ENCODE measurements around the gene RAP1A. TPM values are rescaled to one million over a fixed set of nuclear protein-coding genes. Genes with fewer than 3 reads are reported as not detected.

The RAP1A gene
- total RNA-seq, 2 experiments from 2014 or later, result 132 to 133 TPM

DNA sequence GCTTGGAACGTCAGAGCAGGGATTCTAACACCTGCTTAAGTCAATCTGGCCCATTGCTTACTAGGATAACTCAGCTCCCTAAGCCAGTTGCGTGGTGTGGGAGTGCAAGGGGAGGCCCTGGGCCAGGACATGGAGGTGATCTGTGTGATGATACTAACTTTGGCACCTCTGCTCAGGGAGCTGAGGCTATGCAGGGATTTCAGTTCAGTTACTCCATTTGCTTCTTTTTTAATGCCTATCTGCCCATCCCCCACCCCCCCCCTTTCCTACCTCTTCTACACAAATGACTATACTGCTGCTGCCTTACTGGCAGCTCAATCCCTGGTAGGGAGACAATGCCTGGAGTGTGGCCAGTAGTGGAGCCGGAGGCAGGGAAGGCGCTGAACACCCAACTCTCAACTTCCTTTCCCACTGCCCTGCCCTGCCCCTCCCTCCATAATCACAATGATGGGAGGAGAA lies 100.1 kb downstream of the RAP1A start:
- Mint-ChIP-seq H3K9me3 (ENCODE audit: insufficient read depth) (no peaks in the 10 kb centered on the region), H3K36me3 (ENCODE audit: low read depth) (peaks cover 10% of the 10 kb centered on the region), H3K4me3 (no peak overlapping the region), H3K27ac (no peak overlapping the region), H3K4me1 (ENCODE audit: low read depth) (peaks cover 1% of the 10 kb centered on the region), H3K27me3 (ENCODE audit: low read depth) (no peaks in the 10 kb centered on the region)
- ATAC-seq, result no peak
- no peak for DNase-seq
- ChIA-PET CTCF (interaction anchor here (1.8 kb wide), 1 partner anchor 212 kb away, joined by 6 read pairs; no protein-coding TSS in a partner anchor), POLR2A (interaction anchor here (1.3 kb wide), 1 partner anchor 12 kb away, joined by 3 read pairs; no protein-coding TSS in a partner anchor)

DNA sequence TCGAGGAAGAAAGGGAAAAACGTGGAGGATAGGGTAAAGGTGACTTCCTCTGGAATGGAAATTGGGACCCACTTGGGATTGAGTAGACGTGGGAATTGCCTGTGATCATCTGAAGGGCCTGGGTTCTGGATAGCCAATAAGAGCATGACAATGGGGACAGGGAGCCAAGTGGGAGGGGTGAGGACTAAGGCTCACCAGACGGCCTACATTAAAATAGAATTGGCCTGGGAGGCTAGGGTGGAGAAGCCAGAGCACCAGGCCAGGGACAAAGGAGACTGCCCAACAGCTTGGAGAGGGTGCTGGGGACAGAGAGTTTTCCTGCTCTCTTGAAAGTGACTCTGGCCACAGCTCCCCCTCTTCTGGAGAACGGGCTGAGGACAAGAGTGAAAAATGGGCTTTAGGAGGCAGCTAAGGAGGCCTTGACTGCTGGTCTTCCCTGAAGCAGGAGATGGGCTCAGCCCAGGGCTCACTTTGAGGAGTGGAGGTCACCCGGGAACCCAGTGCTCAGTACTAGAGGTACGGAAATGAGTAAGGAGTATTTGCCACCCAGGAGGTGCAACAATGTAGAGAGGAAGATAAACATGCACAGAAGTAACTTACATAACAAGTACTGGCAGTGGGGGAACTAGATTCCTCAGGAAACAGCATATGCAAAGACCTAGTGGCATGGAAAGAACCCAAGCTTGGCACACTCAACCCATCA lies 100.8 kb downstream of the RAP1A start:
- peak; percentile 18 for DNase-seq
- ChIA-PET POLR2A (interaction anchor here (1.3 kb wide), 2 partner anchors 11 to 12 kb away, joined by 3 read pairs; no protein-coding TSS in a partner anchor), CTCF (interaction anchor here (0.8 kb wide), 2 partner anchors 22 to 212 kb away, joined by 3 read pairs; no protein-coding TSS in a partner anchor)
- Mint-ChIP-seq H3K4me1 (ENCODE audit: low read depth) (peaks cover 1% of the 10 kb centered on the region), H3K27me3 (ENCODE audit: low read depth) (no peaks in the 10 kb centered on the region), H3K36me3 (ENCODE audit: low read depth) (peaks cover 10% of the 10 kb centered on the region), H3K27ac (peak overlapping the region; percentile 2), H3K9me3 (ENCODE audit: insufficient read depth) (no peaks in the 10 kb centered on the region), H3K4me3 (no peak overlapping the region)
- ATAC-seq, result no peak

DNA sequence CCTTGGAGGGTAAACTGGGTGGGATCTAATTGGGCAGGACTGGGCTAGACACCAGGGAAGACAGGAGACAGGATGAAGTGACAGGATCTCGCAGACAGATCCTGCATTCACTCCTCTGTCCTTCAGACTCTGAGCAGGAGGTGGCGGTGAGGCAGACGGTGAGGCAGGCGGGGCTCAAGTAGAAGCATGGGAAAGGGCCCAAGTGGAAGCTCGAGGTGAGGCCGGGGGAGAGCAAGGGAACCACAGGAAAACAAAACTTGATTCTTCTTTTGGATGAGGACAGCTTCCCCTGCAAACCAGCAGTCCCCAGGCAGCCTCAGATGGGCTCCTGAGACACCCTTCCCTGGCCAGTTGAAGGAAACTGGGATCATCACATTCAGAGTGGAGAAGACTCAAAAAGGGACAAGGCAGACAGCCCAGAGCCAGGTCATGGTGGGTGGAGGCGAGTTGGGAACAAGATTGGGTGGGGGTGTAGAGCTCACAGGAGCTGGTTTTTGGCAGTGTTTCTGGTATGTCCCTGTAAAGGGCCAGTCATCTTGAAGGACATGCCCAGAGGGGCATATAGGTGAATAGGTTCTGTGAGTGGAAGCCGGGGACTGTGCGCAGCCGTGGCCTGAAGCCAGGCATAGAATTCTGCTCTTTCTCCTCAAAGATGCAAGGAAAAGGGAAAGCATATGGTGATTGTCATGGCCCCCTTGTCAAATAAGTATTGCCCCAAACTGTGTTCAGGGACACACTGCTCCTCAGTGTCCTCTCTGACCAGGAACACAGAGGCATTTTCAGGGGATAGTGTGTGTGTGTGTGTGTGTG lies 101.6 kb downstream of the RAP1A start:
- Mint-ChIP-seq H3K4me1 (ENCODE audit: low read depth) (peaks cover 1% of the 10 kb centered on the region), H3K36me3 (ENCODE audit: low read depth) (peaks cover 9% of the 10 kb centered on the region), H3K9me3 (ENCODE audit: insufficient read depth) (no peaks in the 10 kb centered on the region), H3K27me3 (ENCODE audit: low read depth) (no peaks in the 10 kb centered on the region), H3K4me3 (no peak overlapping the region), H3K27ac (peak overlapping the region; percentile 28)
- ATAC-seq, result no peak
- peak; percentile 19 for DNase-seq
- POLR2A ChIA-PET, result interaction anchor here (1.3 kb wide), 1 partner anchor 10 kb away, joined by 3 read pairs; no protein-coding TSS in a partner anchor
- CTCF ChIA-PET, result interaction anchor here (0.8 to 1.3 kb wide), 3 partner anchors 22 to 213 kb away, joined by 3 to 4 read pairs (median 3); no protein-coding TSS in a partner anchor

DNA sequence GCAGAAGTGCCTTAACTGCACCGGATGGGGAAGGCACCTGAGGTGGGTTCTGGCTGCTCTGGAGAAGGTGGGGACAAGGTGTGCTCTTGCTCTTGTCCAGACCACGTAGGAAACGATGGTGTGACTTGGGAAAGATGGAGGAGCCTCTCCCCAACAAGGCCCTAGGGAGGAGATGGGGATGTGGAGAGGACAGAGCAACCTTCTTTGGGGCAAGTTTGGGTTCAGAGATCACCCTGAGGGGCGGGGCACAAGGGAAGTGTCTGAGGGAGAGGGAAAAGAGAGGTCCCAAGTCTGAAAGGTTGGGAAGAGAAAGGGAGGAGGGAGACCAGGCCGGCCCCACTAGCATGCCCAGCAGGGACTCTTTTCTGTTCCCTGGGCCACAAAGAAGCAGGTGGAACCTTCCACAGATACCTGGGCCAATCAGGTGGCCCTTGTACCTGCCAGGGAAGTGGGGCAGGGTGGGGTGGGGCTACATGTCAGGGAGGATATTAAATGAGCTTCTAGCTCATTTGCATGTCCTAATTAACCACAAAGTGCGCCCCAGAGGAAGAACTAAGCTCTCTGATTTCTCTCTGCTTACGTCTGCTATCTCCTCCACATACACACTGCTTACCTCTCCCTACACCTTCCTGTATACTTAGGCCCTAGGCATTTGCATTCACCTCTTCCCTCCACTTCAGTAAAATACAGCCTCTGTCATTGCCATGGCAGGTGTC lies 103.7 kb downstream of the RAP1A start:
- CTCF ChIA-PET, result no interaction called here
- POLR2A ChIA-PET, result no interaction called here

DNA sequence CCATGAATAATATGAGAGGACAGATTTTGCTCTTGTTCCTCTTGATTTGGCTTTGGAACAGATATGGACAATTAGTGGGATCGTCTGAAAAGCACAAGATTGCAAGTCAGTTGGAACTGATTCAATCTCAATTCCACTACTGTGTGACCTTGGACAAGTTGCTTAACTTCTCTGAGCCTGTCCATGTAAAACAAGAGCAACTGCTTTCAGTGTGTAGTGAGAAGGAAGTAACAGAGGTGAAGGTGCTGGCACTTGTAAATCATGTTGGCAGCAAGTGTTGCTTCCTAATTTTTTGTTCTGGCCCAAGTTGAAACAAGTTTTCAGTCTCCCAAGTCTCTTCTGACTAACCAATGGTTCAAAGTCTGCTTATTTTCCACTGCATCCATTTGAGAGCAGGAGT lies 104.3 kb downstream of the RAP1A start:
- peaks cover 1% of the 10 kb centered on the region for H3K4me1 Mint-ChIP-seq (ENCODE audit: low read depth)
- CTCF ChIA-PET, result no interaction called here
- no peaks in the 10 kb centered on the region for H3K9me3 Mint-ChIP-seq (ENCODE audit: insufficient read depth)
- H3K36me3 Mint-ChIP-seq (ENCODE audit: low read depth), result no peaks in the 10 kb centered on the region
- H3K27ac Mint-ChIP-seq, result no peak overlapping the region
- POLR2A ChIA-PET, result no interaction called here
- DNase-seq (no peak), ATAC-seq (no peak)
- H3K27me3 Mint-ChIP-seq (ENCODE audit: low read depth), result no peaks in the 10 kb centered on the region
- no peak overlapping the region for H3K4me3 Mint-ChIP-seq

More for the DNA sequence above, 103.7 kb downstream of the RAP1A start:
- no peaks in the 10 kb centered on the region for H3K36me3 Mint-ChIP-seq (ENCODE audit: low read depth)
- ATAC-seq (no peak), DNase-seq (peak; percentile 17)
- H3K4me1 Mint-ChIP-seq (ENCODE audit: low read depth), result peaks cover 1% of the 10 kb centered on the region
- no peaks in the 10 kb centered on the region for H3K27me3 Mint-ChIP-seq (ENCODE audit: low read depth)
- H3K27ac Mint-ChIP-seq, result no peak overlapping the region
- no peak overlapping the region for H3K4me3 Mint-ChIP-seq
- H3K9me3 Mint-ChIP-seq (ENCODE audit: insufficient read depth), result no peaks in the 10 kb centered on the region

DNA sequence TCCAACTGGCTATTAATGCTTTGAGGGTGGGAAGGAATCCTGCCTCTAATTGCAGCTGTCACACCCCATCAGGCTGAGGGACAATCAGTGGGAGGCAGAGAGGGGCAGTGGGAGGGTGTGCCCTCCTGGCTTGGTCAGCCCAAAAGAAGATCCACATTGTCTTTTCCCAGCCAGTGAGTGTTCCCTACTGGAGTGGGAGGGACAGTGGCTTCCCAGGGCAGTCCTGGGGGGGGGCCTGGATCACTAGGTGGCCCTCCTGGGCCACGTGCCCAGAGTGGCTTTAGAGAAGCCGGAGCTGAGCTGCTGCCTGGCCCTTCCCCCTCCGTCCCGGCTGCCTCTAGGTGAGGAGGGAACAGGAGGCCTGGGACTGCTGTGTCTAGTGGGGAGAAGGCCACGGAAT lies 105.6 kb downstream of the RAP1A start:
- POLR2A ChIA-PET, result interaction anchor here (1.2 kb wide), 1 partner anchor 13 kb away, joined by 5 read pairs; the partner anchor contains the start of gene INKA2

DNA sequence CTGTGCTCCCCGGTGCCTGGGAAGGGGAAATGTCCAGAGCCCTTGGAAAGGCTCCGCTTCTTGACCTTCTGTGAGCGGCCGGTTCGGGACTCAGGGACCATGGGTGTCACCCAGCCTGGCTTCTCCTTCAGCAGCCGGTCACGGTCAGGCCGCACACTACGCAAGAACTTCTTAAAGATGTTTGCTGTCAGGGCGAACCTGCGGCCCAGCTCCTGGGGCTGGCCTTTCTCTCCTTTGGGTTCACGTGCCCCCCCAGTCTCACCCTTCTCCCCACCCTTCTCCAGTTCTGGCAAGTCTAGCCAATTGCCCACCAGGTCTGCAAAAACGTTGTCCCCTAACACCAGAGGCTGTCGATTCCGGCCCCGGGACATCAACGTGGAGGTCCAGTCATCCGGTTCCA lies 107.5 kb downstream of the RAP1A start:
- H3K27me3 Mint-ChIP-seq (ENCODE audit: low read depth), result no peaks in the 10 kb centered on the region
- ATAC-seq, result no peak
- H3K36me3 Mint-ChIP-seq (ENCODE audit: low read depth), result no peaks in the 10 kb centered on the region
- H3K4me1 Mint-ChIP-seq (ENCODE audit: low read depth), result no peaks in the 10 kb centered on the region
- H3K9me3 Mint-ChIP-seq (ENCODE audit: insufficient read depth), result no peaks in the 10 kb centered on the region
- DNase-seq, result no peak
- no peak overlapping the region for H3K27ac Mint-ChIP-seq
- CTCF ChIA-PET, result interaction anchor here (0.7 kb wide), 1 partner anchor 13 kb away, joined by 3 read pairs; no protein-coding TSS in a partner anchor
- H3K4me3 Mint-ChIP-seq, result no peak overlapping the region
- POLR2A ChIA-PET, result interaction anchor here (1.0 kb wide), 1 partner anchor 229 kb away, joined by 3 read pairs; no protein-coding TSS in a partner anchor

More for the DNA sequence above, 105.6 kb downstream of the RAP1A start:
- DNase-seq (no peak), ATAC-seq (no peak)
- CTCF ChIA-PET, result interaction anchor here (1.0 to 1.8 kb wide), 2 partner anchors 13 to 217 kb away, joined by 3 to 5 read pairs; no protein-coding TSS in a partner anchor
- H3K27me3 Mint-ChIP-seq (ENCODE audit: low read depth), result no peaks in the 10 kb centered on the region
- H3K9me3 Mint-ChIP-seq (ENCODE audit: insufficient read depth), result no peaks in the 10 kb centered on the region
- no peak overlapping the region for H3K4me3 Mint-ChIP-seq
- no peak overlapping the region for H3K27ac Mint-ChIP-seq
- H3K4me1 Mint-ChIP-seq (ENCODE audit: low read depth), result peaks cover 1% of the 10 kb centered on the region
- H3K36me3 Mint-ChIP-seq (ENCODE audit: low read depth), result no peaks in the 10 kb centered on the region

DNA sequence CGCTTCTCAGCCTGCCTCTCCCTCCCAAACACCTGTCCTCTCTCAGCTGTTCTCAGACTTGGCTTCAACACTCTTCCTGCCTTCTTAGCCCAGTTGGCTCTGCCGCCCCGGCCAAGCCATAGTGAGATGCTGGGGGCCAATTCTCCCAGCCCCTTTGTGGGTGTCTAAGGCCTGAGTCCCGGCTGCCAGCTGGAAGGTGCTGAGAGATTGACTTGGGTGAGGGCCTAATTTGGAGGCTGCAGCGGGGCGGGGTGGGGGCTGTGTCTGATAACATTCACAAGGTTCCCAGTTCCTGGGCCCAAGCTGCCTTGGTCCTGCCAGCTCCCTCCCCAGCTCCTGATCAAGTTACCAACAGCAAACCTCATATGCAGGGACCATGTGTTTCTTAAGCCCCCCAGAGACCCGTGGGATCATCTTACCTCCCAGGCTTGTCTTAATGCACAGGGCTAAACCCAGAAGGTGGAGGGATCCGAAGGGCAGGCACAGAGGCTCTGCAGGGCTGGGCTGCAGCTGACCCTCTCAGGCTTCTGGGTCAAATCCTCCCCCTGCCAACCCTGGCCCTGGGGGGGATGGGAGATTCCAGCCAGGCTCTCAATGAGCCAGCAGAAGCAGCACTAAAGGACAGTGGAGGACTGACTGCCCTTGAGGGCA lies 109.8 kb downstream of the RAP1A start:
- Mint-ChIP-seq H3K27me3 (ENCODE audit: low read depth) (no peaks in the 10 kb centered on the region), H3K27ac (no peak overlapping the region), H3K4me1 (ENCODE audit: low read depth) (peaks cover 4% of the 10 kb centered on the region), H3K9me3 (ENCODE audit: insufficient read depth) (no peaks in the 10 kb centered on the region), H3K36me3 (ENCODE audit: low read depth) (no peaks in the 10 kb centered on the region), H3K4me3 (no peak overlapping the region)
- no peak for DNase-seq
- ChIA-PET CTCF (interaction anchor here (1.0 to 2.8 kb wide), 3 partner anchors 14 to 27 kb away, joined by 3 to 10 read pairs (median 5); no protein-coding TSS in a partner anchor), POLR2A (no interaction called here)
- no peak for ATAC-seq

DNA sequence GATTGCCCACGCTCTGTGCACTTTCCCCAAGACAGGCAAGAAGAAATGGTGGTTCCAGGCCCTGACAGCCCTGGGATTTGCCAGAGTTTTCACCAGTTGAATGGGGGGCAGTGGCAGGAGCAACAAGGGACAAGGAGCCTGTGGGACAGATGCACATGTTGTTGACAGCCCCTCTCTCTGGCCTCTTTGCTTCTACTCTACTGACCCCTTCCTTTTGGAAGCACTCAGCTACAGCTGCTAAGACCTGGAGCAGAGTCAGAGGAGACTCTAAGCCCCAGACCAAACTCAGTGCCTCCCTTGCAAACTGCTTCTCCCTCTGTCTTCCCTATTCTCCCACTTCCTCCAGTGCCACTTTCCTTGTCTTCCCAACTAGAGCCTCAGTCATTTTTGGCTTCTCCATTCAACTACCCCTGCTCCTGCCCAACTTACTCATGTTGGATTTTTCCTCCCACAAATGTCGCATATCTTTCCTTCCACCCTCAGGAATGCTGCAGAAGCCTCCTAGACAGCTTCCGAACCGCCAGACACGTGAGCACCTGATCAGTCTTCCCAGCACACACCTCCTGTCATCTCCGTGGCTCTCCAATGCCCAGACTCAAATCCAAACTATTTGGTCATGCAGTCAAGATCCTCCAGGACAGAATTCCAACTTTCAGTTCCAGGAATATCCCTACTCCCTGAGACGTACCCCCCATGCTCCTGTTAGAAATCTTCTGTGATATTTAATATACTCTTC lies 110.5 kb downstream of the RAP1A start:
- POLR2A ChIA-PET, result interaction anchor here (1.5 kb wide), 1 partner anchor 9 kb away, joined by 3 read pairs; no protein-coding TSS in a partner anchor
- ATAC-seq, result no peak

DNA sequence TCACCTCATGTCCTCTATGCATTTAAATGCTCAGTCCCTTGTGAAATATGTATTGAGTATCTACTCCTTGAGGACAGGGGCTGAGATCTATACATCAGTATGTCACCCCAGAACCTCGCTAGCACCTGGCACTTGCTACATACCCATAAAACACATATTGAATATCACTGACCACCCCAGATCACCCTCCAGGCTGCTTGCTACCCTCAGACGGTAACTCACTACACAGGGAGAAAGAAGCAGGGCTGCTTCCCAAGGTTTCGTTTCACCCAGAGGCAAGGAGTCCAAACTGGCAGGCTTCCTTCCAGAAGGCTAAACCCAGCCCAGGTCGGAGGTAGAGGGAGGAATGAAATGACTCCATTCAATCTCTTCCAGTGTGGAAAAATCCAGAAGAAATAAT lies 111.1 kb downstream of the RAP1A start:
- no peak for DNase-seq
- ChIA-PET POLR2A (interaction anchor here (1.5 kb wide), 1 partner anchor 10 kb away, joined by 3 read pairs; no protein-coding TSS in a partner anchor), CTCF (no interaction called here)
- ATAC-seq, result no peak
- no peaks in the 10 kb centered on the region for H3K9me3 Mint-ChIP-seq (ENCODE audit: insufficient read depth)
- no peak overlapping the region for H3K4me3 Mint-ChIP-seq
- peaks cover 4% of the 10 kb centered on the region for H3K4me1 Mint-ChIP-seq (ENCODE audit: low read depth)
- H3K27me3 Mint-ChIP-seq (ENCODE audit: low read depth), result no peaks in the 10 kb centered on the region
- H3K36me3 Mint-ChIP-seq (ENCODE audit: low read depth), result no peaks in the 10 kb centered on the region
- H3K27ac Mint-ChIP-seq, result no peak overlapping the region

More for the DNA sequence above, 110.5 kb downstream of the RAP1A start:
- H3K27me3 Mint-ChIP-seq (ENCODE audit: low read depth), result no peaks in the 10 kb centered on the region
- DNase-seq, result no peak
- CTCF ChIA-PET, result interaction anchor here (1.0 to 2.8 kb wide), 2 partner anchors 16 to 27 kb away, joined by 3 to 10 read pairs; no protein-coding TSS in a partner anchor
- H3K4me3 Mint-ChIP-seq, result no peak overlapping the region
- no peaks in the 10 kb centered on the region for H3K9me3 Mint-ChIP-seq (ENCODE audit: insufficient read depth)
- H3K36me3 Mint-ChIP-seq (ENCODE audit: low read depth), result no peaks in the 10 kb centered on the region
- H3K27ac Mint-ChIP-seq, result no peak overlapping the region
- H3K4me1 Mint-ChIP-seq (ENCODE audit: low read depth), result peaks cover 4% of the 10 kb centered on the region
